Measurements from ENCODE around the gene KCNQ1.
A peak's percentile ranks its signal among the peaks of the same experiment; 100 is the strongest.

The KCNQ1 gene

DNA sequence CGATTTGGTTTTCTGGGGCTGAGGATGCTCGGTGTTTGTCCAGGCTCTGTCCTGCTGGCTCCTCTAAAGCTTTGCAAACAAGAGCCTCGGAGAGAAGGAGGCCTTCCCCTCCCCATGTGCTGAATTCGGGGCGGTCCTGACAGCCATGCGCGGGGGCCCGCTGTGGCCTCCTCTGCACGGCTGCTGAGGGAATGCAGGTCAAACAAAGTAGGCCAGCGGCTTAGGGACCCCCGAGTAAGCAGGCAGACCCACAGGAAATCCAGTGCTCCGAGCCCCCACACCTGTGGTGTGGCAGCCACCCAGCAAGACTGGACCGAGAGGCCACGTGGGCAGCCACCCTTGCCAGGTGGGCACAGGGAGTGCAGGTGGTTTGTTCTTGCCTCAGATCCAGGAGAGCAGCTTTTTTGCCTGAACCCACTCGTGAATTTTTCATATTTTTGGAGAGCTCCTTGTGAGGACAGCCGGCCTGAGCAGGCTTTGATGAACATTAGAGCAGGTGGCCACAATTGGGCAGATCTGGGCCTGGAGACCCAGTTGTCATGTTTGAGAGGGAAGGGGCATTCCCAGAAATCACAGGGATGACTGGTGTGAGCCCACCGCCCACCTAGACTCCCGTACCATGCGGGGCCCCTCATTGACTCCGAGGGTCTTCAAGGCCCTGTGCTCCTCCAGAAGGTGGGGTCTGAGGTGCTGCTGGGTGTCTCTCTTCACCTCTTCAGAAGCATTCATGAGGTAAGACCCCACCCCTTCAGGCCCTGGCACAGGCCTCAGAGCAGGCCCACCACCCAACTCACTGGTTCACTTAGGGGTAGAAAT, 298.0 kb downstream of the KCNQ1 start:
- peak; percentile 57 for DNase-seq

DNA sequence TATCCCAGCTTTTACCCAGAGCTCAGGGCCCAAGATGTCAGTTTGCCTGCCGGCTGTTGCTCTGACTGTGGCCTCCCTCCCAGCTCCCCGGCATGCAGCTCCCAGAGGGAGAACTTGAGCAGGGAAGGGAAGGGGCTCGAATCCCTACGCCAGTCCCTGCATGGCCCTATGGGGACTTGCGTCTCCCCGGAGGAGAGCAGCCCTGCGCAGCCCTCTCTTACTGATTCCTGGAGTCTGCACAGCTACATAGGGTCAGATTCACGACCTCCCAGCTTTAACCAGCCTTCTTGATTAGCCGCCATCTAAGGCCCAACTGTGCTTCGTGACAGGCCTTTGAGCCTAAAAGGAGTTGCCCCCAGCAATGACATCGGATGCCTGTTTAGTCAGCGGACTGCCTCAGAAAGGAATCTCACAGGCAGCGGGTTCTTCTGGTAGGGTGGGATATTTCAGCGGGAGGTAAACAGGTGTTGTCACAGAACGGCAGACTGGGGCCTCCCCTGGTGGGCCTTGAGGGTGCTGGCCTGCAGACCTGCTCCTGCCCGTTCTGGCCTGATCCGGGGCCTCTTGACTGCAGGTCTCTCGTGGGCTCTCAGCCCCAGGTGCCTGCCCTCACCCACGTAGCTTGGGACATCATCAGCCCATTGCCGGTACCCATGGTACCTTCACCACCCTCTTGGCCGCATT, 298.8 kb downstream of the KCNQ1 start:
- DNase-seq = peak; percentile 60

DNA sequence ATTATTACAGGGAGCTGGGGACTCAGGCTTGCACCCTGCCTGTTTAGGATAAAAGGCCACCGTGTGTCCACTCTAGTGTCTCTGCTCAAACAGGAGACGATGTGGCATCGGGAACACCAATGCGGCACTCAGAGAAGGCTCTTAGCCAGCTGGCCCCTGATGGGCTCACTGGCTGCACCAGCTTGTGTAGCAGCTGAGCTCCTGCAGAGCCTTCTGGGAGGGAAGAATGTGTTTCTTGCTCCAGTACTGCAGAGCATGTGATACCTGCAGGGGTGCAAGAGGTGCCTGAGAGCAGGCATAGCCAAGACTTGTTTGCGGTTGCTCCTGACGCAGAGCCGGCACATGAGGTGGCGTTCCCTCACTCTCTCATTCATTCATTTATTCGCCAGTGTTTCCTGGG, 299.4 kb downstream of the KCNQ1 start:
- DNase-seq = peak; percentile 50

DNA sequence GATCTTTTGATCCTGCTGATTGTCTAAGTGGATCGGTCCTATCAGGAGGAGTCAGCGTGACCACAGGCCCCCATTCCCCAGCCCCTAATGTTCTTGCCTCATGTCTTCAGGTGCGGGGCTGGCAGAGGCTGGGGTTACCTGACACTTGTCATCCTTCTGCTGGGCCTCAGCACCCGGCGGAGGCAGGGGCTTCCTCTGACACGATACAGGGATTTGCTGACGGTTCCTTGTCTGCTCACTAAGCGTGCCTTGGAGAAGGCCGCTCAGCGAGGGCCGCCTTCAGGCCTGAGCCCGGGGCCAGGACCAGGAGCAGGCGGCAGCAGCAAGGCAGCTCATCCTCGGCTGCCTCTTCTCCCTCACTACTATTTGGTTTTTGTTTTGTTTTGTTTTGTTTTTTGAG, 300.7 kb downstream of the KCNQ1 start:
- DNase-seq = no peak

DNA sequence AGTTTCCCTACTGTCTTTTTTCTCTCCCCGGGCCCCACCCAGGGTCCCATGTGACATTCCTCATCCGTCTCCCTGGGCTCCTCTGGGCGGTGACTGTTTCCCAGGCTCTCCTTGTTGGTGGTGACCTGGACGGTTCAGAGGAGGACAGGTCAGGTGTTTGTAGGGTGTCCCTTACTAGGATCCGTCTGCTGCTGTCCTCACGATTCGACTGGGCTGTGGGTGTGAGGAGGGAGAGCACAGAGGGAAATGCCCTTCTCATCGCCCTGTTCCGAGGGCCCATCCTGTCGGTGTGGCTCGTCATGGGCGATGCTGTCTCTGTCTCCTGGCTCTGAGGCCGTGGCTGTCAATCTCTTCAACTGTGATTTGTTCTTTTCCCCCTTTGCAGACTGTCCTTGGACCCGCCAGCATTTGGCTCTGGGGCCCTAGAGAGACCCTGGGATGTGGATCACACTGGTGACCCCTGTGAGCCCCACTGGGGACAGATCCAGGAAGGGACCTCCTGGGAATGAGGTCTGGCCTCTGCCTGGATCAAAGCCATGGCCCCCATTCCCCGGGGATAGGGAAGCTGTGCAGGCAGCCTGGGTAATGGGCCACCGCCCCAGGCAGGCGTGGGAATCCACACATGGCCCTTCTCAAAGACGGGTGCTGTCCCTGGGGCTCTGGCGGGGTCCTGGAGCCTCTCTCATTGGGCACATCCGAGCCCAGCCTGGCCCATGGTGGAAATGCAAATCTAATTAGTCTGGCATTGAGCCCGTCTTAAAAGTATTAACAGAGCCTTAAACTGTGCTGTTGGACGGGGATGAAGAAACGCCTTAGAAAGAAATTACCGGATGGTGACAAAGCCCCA, 301.8 kb downstream of the KCNQ1 start:
- DNase-seq = peak; percentile 46

DNA sequence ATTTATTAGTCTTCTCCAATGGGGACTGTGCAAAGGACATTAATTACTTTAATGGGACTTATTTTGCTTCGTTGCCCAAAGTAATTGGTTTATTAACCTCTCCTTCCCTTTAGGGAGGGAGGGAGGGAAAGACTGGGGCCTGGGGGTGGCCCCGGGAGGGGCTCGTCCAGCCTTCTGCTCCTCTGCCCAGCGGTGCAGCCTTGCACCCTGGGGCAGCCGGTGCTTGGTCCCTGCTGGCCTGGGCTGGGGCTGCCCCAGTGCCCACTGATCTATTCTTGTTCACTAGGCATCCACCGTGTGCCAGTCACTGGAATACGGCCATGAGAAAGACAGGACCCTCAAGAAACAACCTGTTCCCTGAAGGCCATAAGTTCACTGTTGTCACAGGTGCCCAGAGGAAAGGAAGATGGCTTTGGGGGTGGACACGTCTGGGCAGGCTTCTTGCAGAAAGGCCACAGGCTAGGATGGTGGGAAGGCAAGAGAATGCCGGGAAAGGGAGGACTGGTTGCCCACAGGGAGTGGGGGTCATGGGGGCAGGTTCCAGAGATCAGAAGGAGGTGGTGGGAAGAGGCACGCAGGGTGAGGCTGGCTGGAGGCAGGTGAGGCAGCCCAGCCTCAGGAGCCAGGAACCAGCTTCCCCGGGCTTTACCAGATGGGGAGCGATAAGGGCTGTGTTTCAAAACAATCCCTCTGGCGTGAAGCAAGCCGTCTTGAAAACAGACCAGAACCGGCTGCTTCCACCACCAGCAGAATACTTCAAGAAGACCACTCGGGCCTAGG, 302.6 kb downstream of the KCNQ1 start:
- peak; percentile 38 for DNase-seq

DNA sequence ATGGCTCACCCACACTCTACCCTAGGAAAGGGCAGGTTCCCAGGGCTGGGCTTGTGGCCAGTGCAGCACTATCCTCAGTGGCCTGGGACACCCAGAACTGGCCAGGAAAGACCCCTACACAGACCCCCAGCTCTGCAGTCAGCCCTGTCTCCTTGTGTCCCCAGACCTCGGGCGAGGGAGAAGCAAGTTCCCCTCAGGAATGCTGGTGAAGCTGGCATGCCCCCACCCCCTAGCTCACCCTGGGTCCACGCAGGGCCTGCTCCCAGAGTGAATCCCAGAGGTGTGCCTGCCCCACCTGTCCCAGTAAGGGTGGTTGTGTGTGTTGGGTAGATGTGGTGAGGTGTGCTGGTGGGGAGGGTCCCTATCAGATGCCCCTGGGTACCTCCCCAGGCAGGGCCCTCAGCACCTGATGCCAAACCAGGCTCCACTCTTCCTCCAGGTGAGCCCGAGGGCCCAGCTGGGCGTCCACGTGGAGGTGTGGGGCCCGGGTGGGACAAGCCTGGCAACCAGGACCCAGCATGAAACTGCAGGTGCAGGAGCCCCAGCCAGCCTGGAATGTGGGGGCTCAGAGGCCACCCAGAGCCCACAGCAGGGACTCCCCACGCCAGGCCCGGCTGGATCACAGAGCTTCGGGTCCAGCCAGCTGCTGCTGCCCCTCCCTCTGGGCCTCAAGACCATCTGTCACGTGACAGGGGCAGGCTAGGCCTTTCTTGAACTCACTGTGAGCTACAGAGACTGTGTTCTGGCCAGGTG, 303.4 kb downstream of the KCNQ1 start:
- DNase-seq = peak; percentile 45

DNA sequence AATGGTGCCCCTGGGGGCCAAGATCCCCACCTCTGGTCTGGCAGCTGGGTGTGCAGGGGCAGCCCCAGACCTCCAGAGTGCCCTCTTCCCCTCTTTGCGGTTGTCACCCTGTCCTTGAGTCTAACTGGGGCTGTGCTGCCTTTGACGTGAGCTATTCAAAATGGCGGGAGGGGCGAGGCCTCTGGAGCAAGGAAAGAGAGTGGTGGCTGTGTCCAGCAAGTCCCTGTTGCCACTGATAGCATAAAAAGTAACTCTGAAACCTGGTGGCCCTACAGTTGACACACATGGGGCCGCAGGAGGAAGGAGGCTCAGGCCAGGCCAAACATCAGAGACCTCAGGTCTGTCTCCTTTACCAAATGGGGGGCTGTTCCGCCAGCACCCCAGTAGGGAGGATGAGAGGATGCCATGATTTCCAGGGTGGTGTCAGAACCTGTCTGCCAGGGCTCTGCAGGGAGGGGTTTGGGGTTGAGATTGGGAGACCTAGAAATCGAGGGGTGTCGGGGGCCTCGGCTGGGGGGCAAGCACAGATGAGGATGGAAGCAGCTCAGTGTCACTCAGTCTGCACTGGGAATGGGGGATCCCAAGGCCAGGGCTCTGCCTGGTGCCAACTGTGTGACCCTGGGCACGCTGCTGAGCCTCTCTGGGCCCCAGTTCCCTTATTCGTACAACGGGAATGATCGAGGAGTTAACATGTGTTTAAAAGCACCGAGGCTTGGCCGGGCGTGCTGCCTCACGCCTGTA, 304.2 kb downstream of the KCNQ1 start:
- no peak for DNase-seq

DNA sequence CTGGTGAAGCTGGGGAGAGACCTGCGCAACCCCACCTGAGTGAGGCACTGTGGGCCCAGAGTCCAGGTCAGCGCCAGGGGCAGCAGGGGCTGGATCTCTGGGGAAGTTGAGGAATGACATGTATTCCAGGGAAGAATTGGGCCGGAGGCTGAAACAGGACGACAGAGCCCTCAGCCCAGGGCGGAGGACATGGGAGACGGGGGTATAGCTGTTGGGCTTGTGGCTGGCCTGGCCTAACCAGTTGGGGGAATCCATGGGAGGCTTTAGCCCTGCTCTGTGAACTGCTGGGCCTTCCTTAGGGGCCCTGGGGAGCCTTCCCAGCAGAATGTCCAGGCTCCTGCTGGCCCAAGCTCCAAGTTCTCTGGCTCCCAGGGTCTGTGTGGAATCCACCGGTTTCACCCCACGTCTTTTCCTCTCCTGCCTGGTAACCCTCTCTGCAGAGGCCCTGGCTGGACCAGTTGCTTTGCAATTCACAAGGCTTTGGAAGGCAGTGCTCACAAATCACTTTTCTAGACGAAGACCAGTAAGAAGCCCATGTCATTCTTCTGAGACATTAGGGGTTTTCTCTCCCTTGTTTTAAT, 305.4 kb downstream of the KCNQ1 start:
- peak; percentile 27 for DNase-seq

DNA sequence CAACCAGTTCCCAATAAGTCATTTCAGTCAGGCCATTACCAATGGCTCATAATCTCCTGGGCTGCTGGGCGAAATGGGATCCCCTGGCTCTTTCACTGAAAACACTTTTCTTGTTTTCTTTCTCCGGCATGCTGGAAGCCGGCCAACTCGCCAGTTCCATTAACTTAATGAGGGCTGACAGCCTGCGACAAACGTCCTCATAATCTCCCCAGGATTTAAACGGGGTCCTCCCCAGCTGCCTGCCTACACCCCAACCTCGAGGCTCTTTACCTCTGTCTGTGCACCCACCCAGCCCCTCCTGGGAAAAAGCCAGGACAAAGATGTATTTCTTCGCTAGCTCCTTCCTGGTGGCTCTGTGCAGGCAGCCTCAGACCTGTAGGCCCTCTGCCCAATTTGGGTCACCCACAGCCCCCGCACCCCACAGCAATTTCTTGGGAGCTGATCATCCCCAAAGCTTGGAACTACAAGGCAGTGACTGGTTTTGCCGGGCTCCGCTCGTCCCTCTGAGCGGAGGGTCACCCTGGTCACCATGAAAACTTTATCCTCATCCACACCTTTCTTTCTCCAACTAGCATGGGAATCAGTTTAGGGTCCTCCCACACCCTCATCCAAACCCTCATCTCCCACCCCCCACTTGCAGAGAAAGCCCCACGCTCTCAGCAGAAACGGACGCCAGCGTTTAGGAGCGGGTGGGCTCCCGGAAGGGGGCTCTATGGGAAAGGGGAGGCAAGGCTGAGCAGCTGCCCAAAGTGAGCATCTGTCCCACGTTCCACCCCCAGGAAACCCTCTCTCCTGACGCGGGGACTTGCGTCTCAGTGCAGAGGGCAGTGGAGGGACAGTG, 306.1 kb downstream of the KCNQ1 start:
- peak; percentile 37 for DNase-seq

DNA sequence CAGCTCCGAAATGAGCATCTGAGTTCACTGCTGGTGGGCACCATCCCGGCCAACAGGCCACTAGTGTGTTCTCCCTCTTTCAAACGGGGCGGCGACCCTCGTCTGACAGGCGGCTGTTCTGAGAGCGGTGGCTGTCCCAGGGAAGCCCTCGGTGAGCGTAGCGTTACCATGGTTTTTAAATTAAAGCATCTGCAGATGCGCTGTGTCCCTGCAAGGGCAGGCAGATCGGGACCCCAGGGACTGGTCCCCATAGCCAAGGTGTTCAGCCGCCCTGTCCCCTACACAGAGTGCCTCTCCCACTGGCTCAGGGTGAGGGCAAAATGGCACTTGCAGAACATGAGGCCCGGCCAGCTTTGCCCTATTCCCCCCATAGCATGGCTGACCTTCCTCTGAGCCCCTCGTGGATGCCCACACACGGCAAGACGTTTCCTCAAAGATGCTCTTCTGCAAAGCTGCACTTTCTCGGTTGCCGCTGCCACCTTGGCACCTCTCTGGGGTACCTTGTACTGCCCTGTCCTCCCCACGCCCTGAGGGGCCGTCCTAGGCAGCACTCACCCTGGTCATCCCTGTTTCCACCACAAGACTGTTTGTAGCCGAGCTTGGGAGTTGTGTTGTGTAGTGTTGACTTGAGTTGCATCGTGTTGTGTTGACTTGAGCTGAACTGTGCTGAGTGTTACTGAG, 306.9 kb downstream of the KCNQ1 start:
- DNase-seq = peak; percentile 43

DNA sequence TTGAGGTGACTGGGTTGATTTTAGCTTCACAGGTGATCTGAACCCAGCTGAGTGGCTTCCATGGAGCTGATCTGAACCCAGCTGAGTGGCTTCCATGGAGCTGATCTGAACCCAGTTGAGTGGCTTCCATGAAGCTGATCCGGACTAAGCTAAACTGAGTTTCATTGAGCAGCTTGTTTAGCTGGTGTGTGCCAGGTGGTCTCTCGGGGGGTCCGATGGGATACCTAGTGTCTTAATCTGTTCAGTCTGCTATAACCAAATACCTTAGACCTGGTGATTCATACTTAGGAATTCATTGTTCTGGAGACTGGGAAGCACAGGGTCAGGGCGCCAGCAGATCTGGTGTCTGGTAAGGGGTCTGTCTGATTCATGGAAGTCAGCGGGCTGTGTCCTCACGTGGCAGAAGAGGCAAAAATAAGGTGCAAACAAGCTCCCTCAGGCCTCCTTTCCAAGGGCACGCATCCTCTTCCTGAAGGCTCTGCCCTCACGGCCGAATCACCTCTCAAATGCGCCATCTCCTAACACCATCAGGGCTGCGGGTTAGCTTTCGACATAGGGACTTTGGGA, 307.5 kb downstream of the KCNQ1 start:
- DNase-seq = peak; percentile 45

DNA sequence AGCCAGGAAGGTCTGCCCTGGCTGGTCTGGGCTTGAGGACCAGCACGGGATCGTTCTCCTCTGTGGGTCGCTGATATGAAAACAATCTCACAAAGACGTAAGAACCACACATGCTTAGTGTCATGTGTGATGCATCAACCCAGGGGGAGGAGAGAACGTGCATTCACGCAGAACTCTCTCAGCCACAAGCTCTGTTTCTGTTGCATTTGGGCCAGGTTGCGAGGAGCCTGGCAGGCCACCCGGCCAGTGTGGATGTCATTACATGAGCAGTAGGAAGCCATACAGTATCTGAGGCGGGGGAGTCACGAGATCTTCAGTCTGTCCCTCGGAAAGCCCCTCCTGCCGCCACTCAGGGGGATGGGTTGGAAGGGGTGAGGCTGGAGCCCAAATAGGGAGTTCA, 308.1 kb downstream of the KCNQ1 start:
- peak; percentile 50 for DNase-seq

DNA sequence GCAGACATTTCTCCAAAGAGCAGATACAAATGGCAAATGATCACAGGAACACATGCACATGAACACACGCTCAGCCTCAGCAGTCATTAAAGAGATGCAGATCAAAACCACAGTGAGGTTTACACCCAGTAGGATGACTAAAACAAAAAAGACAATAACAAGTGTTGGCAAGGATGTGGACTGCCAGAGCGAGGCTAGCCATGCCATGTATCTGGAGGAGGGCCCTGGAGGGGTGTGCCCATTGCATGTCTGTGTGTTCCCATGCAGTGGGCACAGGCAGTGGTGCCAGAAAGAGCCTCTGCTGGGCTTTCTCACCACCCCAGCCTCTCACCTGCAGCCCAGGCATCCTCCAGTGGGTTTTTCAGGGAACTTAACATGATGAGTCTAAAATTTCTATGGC, 309.2 kb downstream of the KCNQ1 start:
- no peak for DNase-seq

DNA sequence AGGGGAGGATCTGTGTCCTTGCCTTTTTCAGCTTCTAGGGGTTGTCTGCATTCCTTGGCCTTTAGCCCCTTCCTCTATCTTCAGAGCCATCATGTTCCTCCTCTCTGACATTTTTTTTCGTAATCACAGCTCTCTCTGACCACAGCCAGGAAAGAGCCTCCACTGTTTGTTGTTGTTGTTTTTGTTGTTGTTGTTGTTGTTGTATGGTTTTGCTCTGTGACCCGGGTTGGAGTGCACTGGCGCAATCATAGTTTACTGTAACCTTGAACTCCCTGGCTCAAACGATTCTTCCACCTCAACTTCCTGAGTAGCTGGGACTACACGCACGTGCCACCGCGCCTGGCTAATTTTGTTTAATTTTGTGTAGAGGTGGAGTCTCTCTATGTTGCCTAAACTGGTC, 310.3 kb downstream of the KCNQ1 start:
- no peak for DNase-seq

DNA sequence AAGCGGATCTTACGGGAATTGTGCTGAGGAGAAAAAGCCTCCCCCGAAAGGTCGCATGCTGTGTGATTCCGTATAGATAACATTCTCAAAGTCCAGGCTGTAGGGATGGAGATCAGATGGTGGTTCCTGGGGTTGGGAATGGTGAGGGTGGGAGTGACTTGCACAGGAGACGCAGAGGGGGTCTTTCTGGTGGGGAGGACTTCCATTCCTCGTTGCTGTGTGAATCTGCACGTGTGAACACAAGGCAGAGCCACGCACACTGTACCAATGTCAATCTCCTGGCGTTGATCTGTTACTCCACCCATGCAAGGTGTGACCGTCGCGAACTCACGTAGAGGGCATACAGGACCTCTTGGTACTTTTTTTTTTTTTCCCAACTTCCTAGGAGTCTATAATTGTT, 313.9 kb downstream of the KCNQ1 start:
- no peak for DNase-seq

DNA sequence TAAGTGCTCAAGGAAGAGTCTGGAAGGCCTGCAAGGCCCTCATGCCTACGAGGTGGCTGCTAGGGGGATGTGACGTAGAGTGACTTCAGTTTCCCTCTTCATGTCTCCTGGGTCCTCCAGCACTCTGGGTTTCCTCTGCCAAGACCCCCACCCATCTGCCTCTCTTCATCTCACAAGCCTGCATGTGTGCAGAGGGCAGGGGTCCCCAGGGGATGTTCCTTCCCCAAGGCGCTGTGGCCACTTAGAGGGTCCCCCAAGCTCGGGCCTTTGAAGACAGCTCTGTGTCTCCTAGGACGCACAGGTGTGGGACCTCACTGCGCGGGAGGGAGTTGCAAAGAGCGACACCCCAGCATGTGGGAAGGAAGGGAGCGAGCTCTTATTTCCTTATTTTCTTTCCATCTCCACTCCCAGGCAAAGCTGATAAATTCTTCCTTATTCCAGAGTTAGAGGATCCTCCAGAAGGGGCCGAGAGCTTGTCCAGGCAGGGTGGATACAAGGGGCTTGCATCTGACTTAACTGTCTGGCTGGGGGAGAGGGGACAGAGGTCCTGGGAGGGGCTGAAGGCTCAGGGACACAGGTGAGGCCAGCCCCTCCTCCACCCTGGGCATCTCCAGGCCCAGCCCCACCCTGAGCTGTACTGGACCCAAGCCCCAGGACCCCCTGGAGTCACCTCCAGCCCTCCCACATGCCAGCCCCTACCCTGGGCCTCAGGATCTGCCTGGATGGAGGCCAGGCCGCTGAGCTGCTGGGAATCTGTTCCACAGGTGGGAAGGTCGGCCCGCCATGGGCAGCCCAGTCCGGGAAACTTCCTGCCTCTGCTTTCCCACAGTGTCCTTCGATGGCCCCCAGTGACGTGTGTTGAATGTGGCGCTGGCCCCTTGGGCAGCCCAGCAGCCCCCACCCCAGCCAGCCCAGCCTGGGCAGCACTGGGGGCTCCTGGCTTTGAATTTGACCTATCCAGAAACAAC, 314.7 kb downstream of the KCNQ1 start:
- peak; percentile 55 for DNase-seq
